ENCODE measurements around the gene CNGA3. TPM values are rescaled to one million over a fixed set of nuclear protein-coding genes. Genes with fewer than 3 reads are reported as not detected.

The CNGA3 gene
- total and polyA plus RNA-seq, 10 of the 15 experiments (the other 5 are each of a cell fraction or from before 2014, with no cell fraction given): not detected

DNA sequence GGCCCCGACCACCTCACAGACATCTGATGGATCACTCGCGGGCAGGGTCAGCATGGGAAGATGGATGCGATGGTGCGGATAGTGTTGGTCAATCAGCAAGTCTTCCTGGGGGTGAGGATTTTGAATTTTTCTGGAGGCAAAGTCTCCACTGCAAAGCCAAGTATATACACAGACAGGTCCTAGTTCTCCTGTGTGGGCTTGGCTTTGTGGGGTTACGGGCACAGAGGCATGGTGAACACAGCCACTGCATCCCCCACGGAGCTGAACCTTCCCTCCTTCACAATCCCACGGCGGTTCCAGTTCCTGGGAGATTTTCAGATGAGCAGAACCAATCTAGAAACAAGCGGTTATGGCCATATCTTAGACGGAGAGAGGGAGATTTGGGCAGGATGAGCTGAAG lies 35.8 kb downstream of the CNGA3 start:
- no peak overlapping the region for H3K9ac ChIP-seq (ENCODE audit: control insufficient read depth, insufficient read depth, low read length)
- no peak overlapping the region for H2AFZ ChIP-seq (ENCODE audit: control insufficient read depth, low read depth, low read length)
- ATAC-seq (no peak), DNase-seq (ENCODE audit: low read depth, low spot score) (no peak), FAIRE-seq (no peak)
- no peaks in the 10 kb centered on the region for H4K20me1 ChIP-seq (ENCODE audit: control insufficient read depth, insufficient read depth)
- BruUV-seq (replicated peaks): no TSS peak
- no peak overlapping the region for H3K4me2 ChIP-seq (ENCODE audit: control insufficient read depth, insufficient read depth)
- TF ChIP-seq FOS (IDR thresholded peaks at IDR 0.05; ENCODE audit: borderline replicate concordance, extremely low read depth, insufficient read length): no peak
- TF ChIP-seq, protein P1, sequence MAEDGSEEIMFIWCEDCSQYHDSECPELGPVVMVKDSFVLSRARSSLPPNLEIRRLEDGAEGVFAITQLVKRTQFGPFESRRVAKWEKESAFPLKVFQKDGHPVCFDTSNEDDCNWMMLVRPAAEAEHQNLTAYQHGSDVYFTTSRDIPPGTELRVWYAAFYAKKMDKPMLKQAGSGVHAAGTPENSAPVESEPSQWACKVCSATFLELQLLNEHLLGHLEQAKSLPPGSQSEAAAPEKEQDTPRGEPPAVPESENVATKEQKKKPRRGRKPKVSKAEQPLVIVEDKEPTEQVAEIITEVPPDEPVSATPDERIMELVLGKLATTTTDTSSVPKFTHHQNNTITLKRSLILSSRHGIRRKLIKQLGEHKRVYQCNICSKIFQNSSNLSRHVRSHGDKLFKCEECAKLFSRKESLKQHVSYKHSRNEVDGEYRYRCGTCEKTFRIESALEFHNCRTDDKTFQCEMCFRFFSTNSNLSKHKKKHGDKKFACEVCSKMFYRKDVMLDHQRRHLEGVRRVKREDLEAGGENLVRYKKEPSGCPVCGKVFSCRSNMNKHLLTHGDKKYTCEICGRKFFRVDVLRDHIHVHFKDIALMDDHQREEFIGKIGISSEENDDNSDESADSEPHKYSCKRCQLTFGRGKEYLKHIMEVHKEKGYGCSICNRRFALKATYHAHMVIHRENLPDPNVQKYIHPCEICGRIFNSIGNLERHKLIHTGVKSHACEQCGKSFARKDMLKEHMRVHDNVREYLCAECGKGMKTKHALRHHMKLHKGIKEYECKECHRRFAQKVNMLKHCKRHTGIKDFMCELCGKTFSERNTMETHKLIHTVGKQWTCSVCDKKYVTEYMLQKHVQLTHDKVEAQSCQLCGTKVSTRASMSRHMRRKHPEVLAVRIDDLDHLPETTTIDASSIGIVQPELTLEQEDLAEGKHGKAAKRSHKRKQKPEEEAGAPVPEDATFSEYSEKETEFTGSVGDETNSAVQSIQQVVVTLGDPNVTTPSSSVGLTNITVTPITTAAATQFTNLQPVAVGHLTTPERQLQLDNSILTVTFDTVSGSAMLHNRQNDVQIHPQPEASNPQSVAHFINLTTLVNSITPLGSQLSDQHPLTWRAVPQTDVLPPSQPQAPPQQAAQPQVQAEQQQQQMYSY (CRISPR knock-in tag; IDR thresholded peaks at IDR 0.05): no peak
- no peak for TF ChIP-seq NFXL1 (IDR thresholded peaks at IDR 0.05; ENCODE audit: borderline replicate concordance)
- TF ChIP-seq ZNF217 (IDR thresholded peaks at IDR 0.05): no peak
- TF ChIP-seq TAF1 (IDR thresholded peaks at IDR 0.05; ENCODE audit: borderline replicate concordance, low read depth, low read length): no peak
- TF ChIP-seq DPF2 (IDR thresholded peaks at IDR 0.05): no peak
- no peak for TF ChIP-seq CREB1 (IDR thresholded peaks at IDR 0.05; ENCODE audit: low read depth)
- TF ChIP-seq SMAD1 (IDR thresholded peaks at IDR 0.05; ENCODE audit: low read depth, partially characterized antibody): no peak
- TF ChIP-seq, protein P2, sequence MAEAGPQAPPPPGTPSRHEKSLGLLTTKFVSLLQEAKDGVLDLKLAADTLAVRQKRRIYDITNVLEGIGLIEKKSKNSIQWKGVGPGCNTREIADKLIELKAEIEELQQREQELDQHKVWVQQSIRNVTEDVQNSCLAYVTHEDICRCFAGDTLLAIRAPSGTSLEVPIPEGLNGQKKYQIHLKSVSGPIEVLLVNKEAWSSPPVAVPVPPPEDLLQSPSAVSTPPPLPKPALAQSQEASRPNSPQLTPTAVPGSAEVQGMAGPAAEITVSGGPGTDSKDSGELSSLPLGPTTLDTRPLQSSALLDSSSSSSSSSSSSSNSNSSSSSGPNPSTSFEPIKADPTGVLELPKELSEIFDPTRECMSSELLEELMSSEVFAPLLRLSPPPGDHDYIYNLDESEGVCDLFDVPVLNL (IDR thresholded peaks at IDR 0.05; ENCODE audit: low read depth, low read length): no peak
- TF ChIP-seq HDAC2 (IDR thresholded peaks at IDR 0.05): no peak
- TF ChIP-seq ZNF622 (IDR thresholded peaks at IDR 0.05): no peak
- TF ChIP-seq GATAD2B (conservative IDR thresholded peaks at IDR 0.05; ENCODE audit: low read depth): no peak
- TF ChIP-seq STAT1 (conservative IDR thresholded peaks at IDR 0.05): no peak
- no peak for TF ChIP-seq YBX1 (IDR thresholded peaks at IDR 0.05)
- no peak for TF ChIP-seq SMAD5 (IDR thresholded peaks at IDR 0.05; ENCODE audit: low read depth)
- no peak for TF ChIP-seq TCF12 (IDR thresholded peaks at IDR 0.05; ENCODE audit: low read depth, low read length)
- TF ChIP-seq, protein P3, sequence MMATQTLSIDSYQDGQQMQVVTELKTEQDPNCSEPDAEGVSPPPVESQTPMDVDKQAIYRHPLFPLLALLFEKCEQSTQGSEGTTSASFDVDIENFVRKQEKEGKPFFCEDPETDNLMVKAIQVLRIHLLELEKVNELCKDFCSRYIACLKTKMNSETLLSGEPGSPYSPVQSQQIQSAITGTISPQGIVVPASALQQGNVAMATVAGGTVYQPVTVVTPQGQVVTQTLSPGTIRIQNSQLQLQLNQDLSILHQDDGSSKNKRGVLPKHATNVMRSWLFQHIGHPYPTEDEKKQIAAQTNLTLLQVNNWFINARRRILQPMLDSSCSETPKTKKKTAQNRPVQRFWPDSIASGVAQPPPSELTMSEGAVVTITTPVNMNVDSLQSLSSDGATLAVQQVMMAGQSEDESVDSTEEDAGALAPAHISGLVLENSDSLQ (IDR thresholded peaks at IDR 0.05): no peak
- TF ChIP-seq, protein P4, sequence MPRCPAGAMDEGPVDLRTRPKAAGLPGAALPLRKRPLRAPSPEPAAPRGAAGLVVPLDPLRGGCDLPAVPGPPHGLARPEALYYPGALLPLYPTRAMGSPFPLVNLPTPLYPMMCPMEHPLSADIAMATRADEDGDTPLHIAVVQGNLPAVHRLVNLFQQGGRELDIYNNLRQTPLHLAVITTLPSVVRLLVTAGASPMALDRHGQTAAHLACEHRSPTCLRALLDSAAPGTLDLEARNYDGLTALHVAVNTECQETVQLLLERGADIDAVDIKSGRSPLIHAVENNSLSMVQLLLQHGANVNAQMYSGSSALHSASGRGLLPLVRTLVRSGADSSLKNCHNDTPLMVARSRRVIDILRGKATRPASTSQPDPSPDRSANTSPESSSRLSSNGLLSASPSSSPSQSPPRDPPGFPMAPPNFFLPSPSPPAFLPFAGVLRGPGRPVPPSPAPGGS (IDR thresholded peaks at IDR 0.05; ENCODE audit: borderline replicate concordance, insufficient read depth, low read depth, low read length, poor library complexity, severe bottlenecking): no peak
- TF ChIP-seq CBX3 (IDR thresholded peaks at IDR 0.05; ENCODE audit: borderline replicate concordance, low read depth): no peak
- no peak for TF ChIP-seq ATF7 (IDR thresholded peaks at IDR 0.05; ENCODE audit: low read depth)
- no peak overlapping the region for H3K4me3 ChIP-seq
- H3K4me1 ChIP-seq (ENCODE audit: control insufficient read depth, insufficient read depth, low read length): no peaks in the 10 kb centered on the region
- no peak overlapping the region for H3K27ac ChIP-seq (ENCODE audit: control insufficient read depth, insufficient read depth)
- ChIA-PET POLR2A (no interaction called here), CTCF (interaction anchor here (6.2 kb wide), 1 partner anchor 683 kb away, joined by 43 read pairs; no protein-coding TSS in a partner anchor), RAD21 (ENCODE audit: unreplicated experiment) (no interaction called here), SMC1A (ENCODE audit: uncharacterized antibody, unreplicated experiment) (no interaction called here)
- intact Hi-C loops (cut with micrococcal nuclease; ENCODE audit: unreplicated experiment) (loop anchor here (10.0 kb wide), 1 partner anchor 427 kb away; no protein-coding TSS in a partner anchor), in situ Hi-C loops (cut with MboI) (loop anchor here (5.0 to 10.0 kb wide), 2 partner anchors 575 to 647 kb away; no protein-coding TSS in a partner anchor)
- no peaks in the 10 kb centered on the region for H3K79me2 ChIP-seq (ENCODE audit: control insufficient read depth, insufficient read depth, low read length)
- H3K36me3 ChIP-seq (ENCODE audit: control insufficient read depth in 2 of 2, insufficient read depth in 2 of 2, low read length in 1 of 2): no peaks in the 10 kb centered on the region
- H3K9me3 ChIP-seq (replicated peaks; ENCODE audit: control insufficient read depth, insufficient read depth, low read length): no peaks in the 10 kb centered on the region; the same call in 2 of the 3 replicates
- peaks cover 0 to 4% of the 10 kb centered on the region in 2 experiments; a peak in 3 of 4 replicates for H3K27me3 ChIP-seq (replicated peaks in 1 of 2; ENCODE audit: control insufficient read depth in 2 of 2, insufficient read depth in 2 of 2, low read length in 1 of 2)
- WGBS (ENCODE audit: insufficient coverage, insufficient replicate concordance, low lambda C conversion rate, missing lambda C conversion rate): 45% methylated on average over 11 of the region's 11 CpGs
